Activated CD4-positive, CD25-positive, alpha-beta regulatory T cell treated with anti-CD3 and anti-CD28 coated beads, Interleukin-2, amount 50 U/mL, for 72 hours (primary cell): Measurements from ENCODE around the gene SIGLEC1.

ENCODE experiments used
- DNase-seq: peaks from one replicate; pipeline ENCODE4 v3.0.0; 2021

SIGLEC1 gene

GRCh38 chr20:3678198-3678597, 34.2 kb downstream of the SIGLEC1 start:
- DNase-seq: no peak

GRCh38 chr20:3677733-3678132, 34.7 kb downstream of the SIGLEC1 start:
- DNase-seq: no peak

- DNase-seq: no peak
These were observed 37.2 kb downstream of the SIGLEC1 start for GRCh38 chr20:3674995-3675900.

- DNase-seq: no peak
These were observed 38.0 kb downstream of the SIGLEC1 start for GRCh38 chr20:3674447-3674846.

GRCh38 chr20:3673221-3674070, 39.0 kb downstream of the SIGLEC1 start:
- DNase-seq: no peak

GRCh38 chr20:3672547-3673171, 39.7 kb downstream of the SIGLEC1 start:
- DNase-seq: no peak

GRCh38 chr20:3671986-3672546, 40.3 kb downstream of the SIGLEC1 start:
- no peak for DNase-seq

GRCh38 chr20:3670945-3671344, 41.5 kb downstream of the SIGLEC1 start:
- no peak for DNase-seq

- DNase-seq: no peak
These were observed 41.9 kb downstream of the SIGLEC1 start for GRCh38 chr20:3670511-3670910.

GRCh38 chr20:3669710-3670367, 42.6 kb downstream of the SIGLEC1 start:
- DNase-seq: no peak

GRCh38 chr20:3667434-3668037, 44.9 kb downstream of the SIGLEC1 start:
- DNase-seq: no peak

- DNase-seq: no peak
These were observed 48.5 kb downstream of the SIGLEC1 start for GRCh38 chr20:3663858-3664257.

- no peak for DNase-seq
These were observed 49.2 kb downstream of the SIGLEC1 start, which contains the start of gene GFRA4 for GRCh38 chr20:3663031-3663701. GFRA4 (minus strand) TSS chr20:3663399; CDS start chr20:3663399, 0 bp downstream.
